ENCODE measurements around the gene TREH.

TREH gene

GRCh38 chr11:118608360-118609227, 70.9 kb downstream of the TREH start:
- DNase-seq, result no peak

- DNase-seq, result no peak
Measured at GRCh38 chr11:118607401-118608359, 71.8 kb downstream of the TREH start, which contains the start of gene PHLDB1. PHLDB1 (plus strand) TSS chr11:118607615; CDS start chr11:118613837, 6,222 bp downstream.

Measured in NCI-H774 (cell line).